HG02588 (cell line): ENCODE measurements around the gene DRD2.

Source experiments
- ATAC-seq: cut with Tn5 transposase; IDR thresholded peaks from one replicate; pipeline ENCODE4 v1.9.1; 2021; ENCODE audit warnings: mild to moderate bottlenecking, moderate library complexity; ENCODE audit not compliant: unreplicated experiment

The DRD2 gene

GRCh38 chr11:113405724-113406478 is 69.3 kb downstream of the DRD2 start:
- ATAC-seq: no peak

- no peak for ATAC-seq
These were observed 70.3 kb downstream of the DRD2 start for GRCh38 chr11:113404859-113405430.

- no peak for ATAC-seq
These were observed 73.5 kb downstream of the DRD2 start for GRCh38 chr11:113401718-113402117.

GRCh38 chr11:113400631-113401230 is 74.5 kb downstream of the DRD2 start:
- ATAC-seq: no peak

GRCh38 chr11:113398669-113399430 is 76.3 kb downstream of the DRD2 start:
- ATAC-seq: no peak

GRCh38 chr11:113397821-113398220 is 77.4 kb downstream of the DRD2 start:
- ATAC-seq: no peak

- no peak for ATAC-seq
These were observed 78.0 kb downstream of the DRD2 start for GRCh38 chr11:113397212-113397611.

- ATAC-seq: no peak
These were observed 78.5 kb downstream of the DRD2 start for GRCh38 chr11:113396690-113397089.

GRCh38 chr11:113395782-113396336 is 79.3 kb downstream of the DRD2 start:
- ATAC-seq: no peak

GRCh38 chr11:113394919-113395318 is 80.3 kb downstream of the DRD2 start:
- no peak for ATAC-seq

- ATAC-seq: no peak
These were observed 81.7 kb downstream of the DRD2 start for GRCh38 chr11:113393501-113393985.

- no peak for ATAC-seq
These were observed 82.8 kb downstream of the DRD2 start for GRCh38 chr11:113392236-113392921.

- ATAC-seq: no peak
These were observed 85.9 kb downstream of the DRD2 start for GRCh38 chr11:113389272-113389671.

GRCh38 chr11:113387605-113388211 is 87.5 kb downstream of the DRD2 start, which contains the start of gene ANKK1:
Gene ANKK1, plus strand, starts transcription at chr11:113387779. Its CDS starts 106 bp downstream, at chr11:113387885.
- ATAC-seq: no peak

- ATAC-seq: no peak
These were observed 88.3 kb downstream of the DRD2 start for GRCh38 chr11:113386866-113387265.

GRCh38 chr11:113385749-113386148 is 89.4 kb downstream of the DRD2 start:
- no peak for ATAC-seq

- no peak for ATAC-seq
These were observed 90.6 kb downstream of the DRD2 start for GRCh38 chr11:113384551-113384950.

GRCh38 chr11:113382121-113382520 is 93.1 kb downstream of the DRD2 start:
- ATAC-seq: no peak

- no peak for ATAC-seq
These were observed 96.5 kb downstream of the DRD2 start for GRCh38 chr11:113378692-113379091.
